Thymus (tissue), 11 donors: ENCODE measurements around the gene TNRC6B. TPM values are rescaled to one million over a fixed set of nuclear protein-coding genes. Genes with fewer than 3 reads are reported as not detected.
"Not testable (repeated sequence)": the region's sequence is repeated elsewhere in the genome, so short reads cannot be mapped to it uniquely, and the experiment has no call there.

ENCODE experiments used
- DNase-seq, 9 donors: peaks; one replicate each; pipeline ENCODE4 v3.0.0-alpha.2; 2013; ENCODE audit warnings: low spot score in 9 of 9, low read depth in 6 of 9, missing footprints in 1 of 9
- H3K27ac ChIP-seq, 2 donors: one replicate each; pipeline ENCODE4 v1.5.1; 2013; ENCODE audit warnings: control low read depth in 1 of 2, low read depth in 1 of 2, low read length in 1 of 2, mild to moderate bottlenecking in 1 of 2, moderate library complexity in 1 of 2
- H3K27me3 ChIP-seq, 2 donors: one replicate each; pipeline ENCODE4 v1.5.1; 2013; ENCODE audit warnings: low read length in 1 of 2; ENCODE audit not compliant: control insufficient read depth in 2 of 2, insufficient read depth in 1 of 2
- H3K36me3 ChIP-seq, 2 donors: one replicate each; pipeline ENCODE4 v1.5.1; 2013; ENCODE audit warnings: low read length in 1 of 2, mild to moderate bottlenecking in 1 of 2, moderate library complexity in 1 of 2; ENCODE audit not compliant: control insufficient read depth in 2 of 2, insufficient read depth in 2 of 2
- H3K4me1 ChIP-seq, 2 donors: one replicate each; pipeline ENCODE4 v1.5.1; 2013; ENCODE audit warnings: low read length in 2 of 2; ENCODE audit not compliant: control insufficient read depth in 2 of 2, insufficient read depth in 2 of 2
- H3K4me3 ChIP-seq, 2 donors: one replicate each; pipeline ENCODE4 v1.5.1; 2013; ENCODE audit warnings: low read length in 2 of 2, control low read depth in 1 of 2, mild to moderate bottlenecking in 1 of 2
- H3K9me3 ChIP-seq, 2 donors: one replicate each; pipeline ENCODE4 v1.5.1; 2013; ENCODE audit warnings: low read length in 1 of 2, mild to moderate bottlenecking in 1 of 2; ENCODE audit not compliant: control insufficient read depth in 2 of 2, insufficient read depth in 1 of 2
- WGBS: extraction: QIAGEN DNeasy Blood & Tissue Kit; methylation state at CpG from one replicate; pipeline ENCODE4 v1.1.7; 2013; 5-methylcytosine and 5-hydroxymethylcytosine counted together
- polyA plus RNA-seq: library from polyadenylated mRNA; stranded (reverse); fragments of 200-250 nt; gene quantifications from one replicate; pipeline ENCODE4 v1.2.3, GENCODE V29; 2013
- total RNA-seq: library from RNA; stranded (reverse); fragments of 120-200 nt; gene quantifications from one replicate; pipeline ENCODE4 v1.2.4, GENCODE V29; 2013
- donor health status: healthy.

Gene TNRC6B
- total and polyA plus RNA-seq, 2 donors = 13.3 to 20.4 TPM

GRCh38 chr22:40194656-40195055 lies 16.9 kb downstream of the TNRC6B start:
- no peaks in the 10 kb centered on the region for H3K9me3 ChIP-seq
- H3K4me3 ChIP-seq = no peak overlapping the region
- H3K27ac ChIP-seq = no peak overlapping the region
- H3K27me3 ChIP-seq = no peaks in the 10 kb centered on the region
- no peak for DNase-seq
- H3K36me3 ChIP-seq = peaks cover 6 to 17% of the 10 kb centered on the region in 2 donors
- 41% methylated on average over 3 of the region's 3 CpGs for WGBS
- peaks cover 9 to 30% of the 10 kb centered on the region in 2 donors for H3K4me1 ChIP-seq

GRCh38 chr22:40196628-40197360 lies 19.1 kb downstream of the TNRC6B start:
- 94% methylated on average over 7 of the region's 7 CpGs for WGBS
- no peak for DNase-seq

GRCh38 chr22:40197421-40197820 lies 19.7 kb downstream of the TNRC6B start:
- not testable (repeated sequence) for DNase-seq, H3K27ac ChIP-seq, H3K4me3 ChIP-seq, H3K9me3 ChIP-seq, H3K27me3 ChIP-seq
- Histone ChIP-seq H3K36me3 (peaks cover 7 to 16% of the 10 kb centered on the region in 2 donors), H3K4me1 (peaks cover 9 to 33% of the 10 kb centered on the region in 2 donors)
- WGBS = 93% methylated on average over 9 of the region's 9 CpGs

More at GRCh38 chr22:40196628-40197360, 19.1 kb downstream of the TNRC6B start:
- Histone ChIP-seq H3K36me3 (peaks cover 6 to 16% of the 10 kb centered on the region in 2 donors), H3K4me1 (peaks cover 9 to 33% of the 10 kb centered on the region in 2 donors), H3K27me3 (no peaks in the 10 kb centered on the region), H3K27ac (no peak overlapping the region), H3K4me3 (no peak overlapping the region), H3K9me3 (no peaks in the 10 kb centered on the region)

- H3K27me3 ChIP-seq = no peaks in the 10 kb centered on the region
- no peaks in the 10 kb centered on the region for H3K9me3 ChIP-seq
- 98% methylated on average over 3 of the region's 3 CpGs for WGBS
- peaks cover 11 to 36% of the 10 kb centered on the region in 2 donors for H3K4me1 ChIP-seq
- H3K27ac ChIP-seq = no peak overlapping the region
- no peak overlapping the region for H3K4me3 ChIP-seq
- DNase-seq = no peak
- peaks cover 4 to 15% of the 10 kb centered on the region in 2 donors for H3K36me3 ChIP-seq
Measured at GRCh38 chr22:40198733-40199132, 21.0 kb downstream of the TNRC6B start.

GRCh38 chr22:40199223-40199622 lies 21.5 kb downstream of the TNRC6B start:
- 93% methylated on average over 2 of the region's 2 CpGs for WGBS
- Histone ChIP-seq H3K4me3 (no peak overlapping the region), H3K9me3 (no peaks in the 10 kb centered on the region), H3K4me1 (peaks cover 9 to 36% of the 10 kb centered on the region in 2 donors), H3K27me3 (no peaks in the 10 kb centered on the region), H3K36me3 (peaks cover 4 to 15% of the 10 kb centered on the region in 2 donors), H3K27ac (no peak overlapping the region)
- DNase-seq = no peak

GRCh38 chr22:40199852-40200251 lies 22.1 kb downstream of the TNRC6B start:
- Histone ChIP-seq H3K9me3 (no peaks in the 10 kb centered on the region), H3K36me3 (peaks cover 4 to 15% of the 10 kb centered on the region in 2 donors), H3K4me3 (no peak overlapping the region), H3K27me3 (no peaks in the 10 kb centered on the region), H3K27ac (peak overlapping the region in 1 of 2 donors; percentile 36), H3K4me1 (peaks cover 9 to 34% of the 10 kb centered on the region in 2 donors)
- 97% methylated on average over 7 of the region's 7 CpGs for WGBS
- no peak for DNase-seq

- 94% methylated on average over 7 of the region's 7 CpGs for WGBS
- peaks cover 9 to 32% of the 10 kb centered on the region in 2 donors for H3K4me1 ChIP-seq
- DNase-seq = no peak
Measured at GRCh38 chr22:40200795-40201530, 23.2 kb downstream of the TNRC6B start.

GRCh38 chr22:40202225-40202944 lies 24.7 kb downstream of the TNRC6B start:
- Histone ChIP-seq H3K4me1 (peaks cover 9 to 28% of the 10 kb centered on the region in 2 donors), H3K4me3 (no peak overlapping the region), H3K27me3 (no peaks in the 10 kb centered on the region), H3K36me3 (peaks cover 7 to 15% of the 10 kb centered on the region in 2 donors), H3K27ac (peak overlapping the region; percentile 69 to 73), H3K9me3 (no peaks in the 10 kb centered on the region)
- WGBS = 91% methylated on average over 9 of the region's 9 CpGs
- no peak for DNase-seq

More at GRCh38 chr22:40200795-40201530, 23.2 kb downstream of the TNRC6B start:
- H3K9me3 ChIP-seq = no peaks in the 10 kb centered on the region
- H3K4me3 ChIP-seq = no peak overlapping the region
- H3K27ac ChIP-seq = no peak overlapping the region
- peaks cover 4 to 15% of the 10 kb centered on the region in 2 donors for H3K36me3 ChIP-seq
- H3K27me3 ChIP-seq = no peaks in the 10 kb centered on the region
